CD4-positive, alpha-beta T cell treated with Interleukin-17A for 4 hours (primary cell): ENCODE measurements around the gene NCBP2.
A peak's percentile ranks its signal among the peaks of the same experiment; 100 is the strongest.
"Not testable (repeated sequence)": the region's sequence is repeated elsewhere in the genome, so short reads cannot be mapped to it uniquely, and the experiment has no call there.

Experiments
- DNase-seq: peaks from one replicate; pipeline ENCODE4 v3.0.0-alpha.2; 2020; ENCODE audit warnings: mixed read lengths

NCBP2 gene

GRCh38 chr3:196967412-196968232, 25.3 kb upstream of the NCBP2 start:
- no peak for DNase-seq

DNA sequence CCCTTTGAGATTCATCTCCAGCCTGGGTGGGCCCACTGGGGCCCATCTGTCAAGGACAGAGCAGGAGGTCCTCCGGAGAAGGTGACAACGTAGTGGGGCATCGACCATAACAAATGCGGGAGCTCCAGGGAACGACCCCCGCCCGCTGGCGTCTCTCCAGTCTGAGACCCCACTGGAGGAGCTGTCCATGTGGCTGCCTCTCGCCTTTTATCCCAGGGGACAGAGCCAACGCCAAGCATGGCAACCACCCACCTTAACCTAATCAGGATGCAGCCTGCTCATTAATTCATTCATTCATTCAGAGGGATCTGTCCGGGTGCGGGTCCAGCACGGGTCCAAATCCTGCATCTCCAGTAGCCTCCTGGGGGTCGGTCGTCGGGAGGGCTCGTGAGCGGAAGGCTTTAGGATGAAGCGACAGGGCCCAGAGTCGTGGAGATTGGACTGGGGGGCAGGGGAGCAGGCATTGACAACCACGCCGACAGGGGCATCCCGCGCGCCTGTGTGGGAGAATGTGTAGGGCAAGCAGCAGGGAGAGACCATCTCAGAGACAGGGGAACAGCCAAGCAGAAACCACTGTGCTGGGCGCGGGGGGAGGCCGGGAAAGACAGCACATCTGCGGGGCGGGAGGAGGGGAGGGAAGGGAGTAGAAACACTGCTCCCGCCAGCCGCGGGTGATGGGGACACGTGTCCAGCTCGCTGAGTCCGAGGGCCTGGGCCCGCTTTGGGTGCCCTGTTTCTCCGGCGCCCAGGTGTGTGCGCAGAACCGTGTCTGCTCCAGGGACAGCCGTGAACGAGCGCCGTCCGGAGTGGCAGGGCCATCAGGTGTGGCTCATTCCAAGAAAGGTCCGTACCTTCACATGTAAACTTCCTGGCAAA, 24.4 kb upstream of the NCBP2 start:
- DNase-seq = no peak

DNA sequence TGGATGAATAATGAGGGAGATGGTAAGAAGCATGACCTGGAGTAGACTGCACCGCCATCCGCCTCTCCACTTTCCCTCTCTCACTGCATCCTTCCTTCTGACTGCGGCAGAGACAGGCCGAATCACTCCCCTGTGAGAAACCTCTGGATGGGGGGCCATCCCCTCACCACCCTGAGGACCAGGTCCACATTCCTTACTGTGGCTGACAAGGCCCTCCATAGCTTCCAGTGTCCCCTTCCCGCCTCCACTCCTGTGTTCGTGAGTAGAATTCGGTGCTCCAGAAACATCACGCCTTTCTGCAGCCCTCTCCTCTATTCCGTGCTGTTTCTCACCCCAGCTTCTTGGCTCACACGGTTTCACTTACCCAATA, 23.5 kb upstream of the NCBP2 start:
- no peak for DNase-seq

DNA sequence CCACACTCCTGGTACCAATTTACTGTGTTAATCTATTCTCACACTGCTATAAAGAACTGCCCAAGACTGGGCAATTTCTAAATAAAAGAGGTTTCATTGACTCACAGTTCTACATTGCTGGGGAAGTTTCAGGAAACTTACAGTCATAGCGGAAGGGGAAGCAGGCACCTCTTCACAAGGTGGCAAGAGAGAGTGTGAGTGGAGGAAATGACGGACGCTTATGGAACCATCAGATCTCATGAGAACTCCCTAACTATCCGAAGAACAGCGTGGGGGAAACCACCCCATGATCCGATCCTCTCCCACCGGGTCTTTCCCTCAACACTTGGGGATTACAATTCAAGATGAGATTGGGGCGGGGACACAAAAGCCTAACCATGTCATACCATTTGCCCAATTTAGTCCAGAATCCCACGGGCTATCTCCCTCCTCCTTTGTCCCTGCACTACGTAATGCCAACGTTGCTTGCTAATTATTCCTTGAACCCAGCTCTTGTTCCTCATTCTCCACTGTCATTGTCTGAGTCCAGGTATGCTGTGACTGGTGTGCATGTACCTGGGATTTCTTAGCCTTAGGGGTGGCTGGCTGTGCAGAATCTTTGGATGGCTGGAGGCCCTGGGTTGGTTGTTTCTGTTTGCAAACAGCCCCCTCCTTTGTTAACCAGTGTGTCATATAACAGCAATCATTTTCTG, 22.9 kb upstream of the NCBP2 start:
- DNase-seq = no peak

GRCh38 chr3:196963631-196963953, 21.3 kb upstream of the NCBP2 start:
- DNase-seq = no peak

GRCh38 chr3:196962930-196963630, 20.8 kb upstream of the NCBP2 start:
- DNase-seq = no peak

DNA sequence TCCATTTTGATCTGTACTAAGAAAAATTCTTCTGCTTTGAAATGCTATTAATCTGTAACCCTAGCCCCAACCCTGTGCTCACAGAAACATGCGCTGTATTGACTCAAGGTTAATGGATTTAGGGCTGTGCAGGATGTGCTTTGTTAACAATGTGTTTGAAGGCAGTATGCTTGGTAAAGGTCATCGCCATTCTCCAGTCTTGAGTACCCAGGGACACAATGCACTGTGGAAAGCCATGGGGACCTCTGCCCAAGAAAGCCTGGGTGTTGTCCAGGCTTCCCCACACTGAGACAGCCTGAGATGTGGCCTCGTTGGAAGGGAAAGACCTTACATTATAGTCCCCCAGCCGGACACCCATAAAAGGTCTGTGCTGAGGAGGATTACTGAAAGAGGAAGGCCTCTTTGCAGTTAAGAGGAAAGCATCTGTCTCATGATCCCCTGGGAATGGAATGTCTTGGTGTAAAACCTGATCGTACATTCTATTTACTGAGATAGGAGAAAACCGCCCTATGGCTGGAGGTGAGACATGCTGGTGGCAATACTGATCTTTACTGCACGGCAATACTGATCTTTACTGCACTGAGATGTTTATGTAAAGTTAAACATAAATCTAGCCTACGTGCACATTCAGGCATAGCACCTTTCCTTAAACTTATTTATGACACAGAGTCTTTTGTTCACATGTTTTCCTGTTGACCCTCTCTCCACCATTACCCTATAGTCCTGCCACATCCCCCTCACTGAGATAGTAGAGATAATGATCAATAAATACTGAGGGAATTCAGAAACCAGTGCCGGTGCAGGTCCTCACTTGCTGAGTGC, 20.0 kb upstream of the NCBP2 start:
- no peak for DNase-seq

- DNase-seq = no peak
Measured at GRCh38 chr3:196954832-196955231, 12.5 kb upstream of the NCBP2 start.

- no peak for DNase-seq
Measured at GRCh38 chr3:196951371-196951770, 9.0 kb upstream of the NCBP2 start.

DNA sequence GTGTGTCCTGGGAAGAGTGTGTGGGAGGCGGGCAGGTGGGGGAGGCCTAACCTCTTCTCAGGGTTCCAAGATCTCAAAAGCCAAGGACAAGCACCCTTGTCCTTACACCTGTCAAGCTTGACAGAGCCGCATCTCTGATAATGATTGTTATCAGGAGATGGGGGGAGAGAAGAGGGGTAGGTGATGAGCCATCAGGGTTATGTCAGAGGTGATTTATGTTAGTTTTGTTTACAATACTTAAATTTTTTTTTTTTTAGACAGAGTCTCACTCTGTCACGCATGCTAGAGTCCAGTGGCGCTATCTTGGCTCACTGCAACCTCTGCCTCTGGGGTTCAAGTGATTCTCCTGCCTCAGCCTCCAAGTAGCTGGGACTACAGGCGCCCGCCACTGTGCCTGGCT, 7.4 kb upstream of the NCBP2 start:
- no peak for DNase-seq

DNA sequence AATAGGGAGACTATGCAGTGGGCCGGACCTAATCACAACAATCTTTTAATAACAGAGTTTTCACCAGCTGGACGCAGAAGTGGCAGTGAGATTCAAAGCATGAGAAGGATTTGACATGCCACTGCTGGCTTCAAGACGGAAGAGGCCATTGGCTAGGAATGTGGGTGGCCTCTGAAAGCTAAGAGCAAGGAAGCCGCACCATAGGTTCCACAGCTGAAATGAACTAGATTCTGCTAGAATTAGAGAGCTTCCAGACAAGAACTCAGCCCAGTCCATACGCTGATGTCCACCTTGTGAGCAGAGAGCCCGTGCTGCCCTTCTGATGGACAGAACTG, 6.9 kb upstream of the NCBP2 start:
- no peak for DNase-seq

GRCh38 chr3:196948442-196949284, 6.3 kb upstream of the NCBP2 start:
- no peak for DNase-seq

DNA sequence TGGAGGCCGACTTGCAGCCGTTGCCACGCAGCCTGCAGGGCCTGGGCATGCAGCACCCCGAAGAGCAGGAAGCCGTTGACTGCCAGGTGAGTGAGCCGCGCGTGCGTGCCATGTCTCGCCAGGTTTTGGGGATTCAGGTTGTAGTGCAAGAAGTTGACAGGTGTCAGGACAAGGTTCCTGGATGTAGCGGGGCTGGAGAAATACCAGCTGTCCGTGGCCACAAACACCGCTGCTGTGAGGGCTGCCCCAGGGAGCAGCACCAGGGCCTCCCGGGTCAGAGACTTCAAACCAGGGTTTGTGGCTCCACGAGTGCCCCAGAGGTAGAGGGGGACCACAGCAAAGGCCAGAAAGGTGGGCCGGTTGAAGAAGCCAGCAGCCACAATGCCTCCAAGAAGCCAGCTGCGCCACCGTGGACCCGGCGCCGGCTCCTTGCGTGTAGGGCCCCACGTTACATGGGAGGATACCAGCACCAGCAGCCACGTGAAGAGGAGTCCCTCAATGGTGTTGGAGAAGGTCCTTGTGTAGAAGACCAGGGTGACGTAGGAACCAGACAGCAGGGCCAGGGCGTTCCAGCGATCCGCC, 5.6 kb upstream of the NCBP2 start:
- DNase-seq = no peak

GRCh38 chr3:196947136-196947859, 5.0 kb upstream of the NCBP2 start:
- no peak for DNase-seq

GRCh38 chr3:196944037-196944790, 1.9 kb upstream of the NCBP2 start:
- DNase-seq = not testable (repeated sequence)

DNA sequence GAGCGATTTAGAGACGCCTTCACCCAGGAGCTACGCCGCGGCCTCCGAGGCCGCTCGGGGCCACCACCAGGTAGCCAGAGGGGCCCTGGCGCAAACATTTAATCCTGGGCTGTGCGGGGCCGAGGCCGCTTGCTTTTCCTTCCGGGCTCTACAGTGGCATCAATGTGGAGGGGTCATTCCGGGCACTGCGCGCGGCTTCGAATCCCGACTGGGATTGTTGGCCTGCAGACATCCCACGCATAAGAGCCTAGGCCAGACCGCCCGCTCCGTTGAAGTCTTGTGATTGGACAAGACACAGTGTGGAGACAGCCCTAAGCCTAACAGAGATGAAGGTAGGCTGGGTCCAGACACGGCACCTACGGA, 568 bp upstream of the NCBP2 start:
- DNase-seq = no peak

GRCh38 chr3:196941729-196942225, 551 bp downstream of the NCBP2 start:
- DNase-seq = peak; percentile 64

GRCh38 chr3:196938576-196938975, 3.8 kb downstream of the NCBP2 start:
- no peak for DNase-seq

DNA sequence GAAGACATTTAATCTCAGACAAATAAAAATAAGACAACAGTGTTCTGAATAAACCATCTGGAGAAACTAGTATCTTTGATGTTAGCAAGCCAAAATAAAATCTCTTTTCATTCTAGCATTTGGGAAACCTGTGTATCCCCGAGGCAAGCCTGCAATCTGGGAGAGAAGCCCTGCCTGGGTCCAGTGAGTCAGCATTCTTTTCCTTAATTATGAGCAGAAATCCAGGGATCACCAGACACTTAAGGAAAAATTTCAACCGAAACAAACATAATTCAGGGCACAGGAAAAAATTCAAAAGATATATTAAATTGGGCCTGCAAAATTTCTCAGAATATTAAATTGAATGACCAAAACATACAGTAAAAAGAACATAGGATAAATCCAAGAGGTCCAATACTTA, 4.2 kb downstream of the NCBP2 start:
- DNase-seq = no peak
